DND-41 (cell line): ENCODE results near the gene IL1R2.

ENCODE experiments used
- ATAC-seq: fragments of 200-7000 bp; cut with Tn5 transposase; 3 replicates; pipeline ENCODE4 v1.9.1; 2021; ENCODE audit warnings: low read depth; ENCODE audit not compliant: insufficient read depth
- DNase-seq: peaks from one replicate; pipeline ENCODE4 v3.0.0-alpha.2; 2020
- H2AFZ ChIP-seq: 2 replicates; pipeline ENCODE4 v1.6.0; 2012; ENCODE audit warnings: low read depth, low read length
- H3K27ac ChIP-seq: 2 replicates; pipeline ENCODE4 v1.5.1; 2012; ENCODE audit warnings: low read length, inconsistent platforms
- H3K27me3 ChIP-seq: fragments of 200-600 bp; sonication (generic); 2 replicates; pipeline ENCODE4 v1.6.0; 2012; ENCODE audit warnings: low read length, mild to moderate bottlenecking, inconsistent platforms; ENCODE audit not compliant: insufficient read depth, poor library complexity
- H3K36me3 ChIP-seq: 2 replicates; pipeline ENCODE4 v1.5.1; 2012; ENCODE audit warnings: low read length, inconsistent platforms; ENCODE audit not compliant: insufficient read depth
- H3K4me1 ChIP-seq: 2 replicates; pipeline ENCODE4 v1.5.1; 2012; ENCODE audit warnings: mild to moderate bottlenecking, low read length; ENCODE audit not compliant: insufficient read depth
- H3K4me2 ChIP-seq: 2 replicates; pipeline ENCODE4 v1.6.0; 2012; ENCODE audit warnings: mild to moderate bottlenecking, moderate library complexity, low read length, inconsistent platforms; ENCODE audit not compliant: insufficient read depth
- H3K4me3 ChIP-seq, 2 experiments: fragments of 200-600 bp in 1 of 2; shearing (Covaris generic) in 1 of 2; 2 replicates each; pipeline ENCODE4 v1.5.1; 2012 to 2016; ENCODE audit warnings: inconsistent platforms in 2 of 2, low read length in 2 of 2, mild to moderate bottlenecking in 2 of 2, low read depth in 1 of 2, moderate library complexity in 1 of 2
- H3K79me2 ChIP-seq: 2 replicates; pipeline ENCODE4 v1.6.0; 2012; ENCODE audit warnings: low read length, inconsistent platforms; ENCODE audit not compliant: insufficient read depth
- H3K9ac ChIP-seq: 2 replicates; pipeline ENCODE4 v1.6.0; 2012; ENCODE audit warnings: low read depth, mild to moderate bottlenecking, inconsistent platforms, low read length, moderate library complexity
- H3K9me3 ChIP-seq: 2 replicates; pipeline ENCODE4 v1.5.1; 2012; ENCODE audit warnings: low read length, moderate library complexity, mild to moderate bottlenecking, inconsistent platforms; ENCODE audit not compliant: insufficient read depth, severe bottlenecking
- H4K20me1 ChIP-seq: 2 replicates; pipeline ENCODE4 v1.6.0; 2012; ENCODE audit warnings: low read length; ENCODE audit not compliant: insufficient read depth
- EZH2 ChIP-seq: IDR thresholded peaks from 3 replicates; pipeline ENCODE4 v1.6.1; 2012; ENCODE audit warnings: borderline replicate concordance, low read depth, mild to moderate bottlenecking, moderate library complexity, low read length, inconsistent platforms; ENCODE audit not compliant: severe bottlenecking
- TF ChIP-seq, protein P1 (sequence below): IDR thresholded peaks from 2 replicates; pipeline ENCODE4 v1.5.1; 2012; ENCODE audit warnings: borderline replicate concordance, low read length, moderate library complexity, mild to moderate bottlenecking; ENCODE audit not compliant: poor library complexity, severe bottlenecking; ENCODE audit errors: extremely low read depth

Gene IL1R2

DNA sequence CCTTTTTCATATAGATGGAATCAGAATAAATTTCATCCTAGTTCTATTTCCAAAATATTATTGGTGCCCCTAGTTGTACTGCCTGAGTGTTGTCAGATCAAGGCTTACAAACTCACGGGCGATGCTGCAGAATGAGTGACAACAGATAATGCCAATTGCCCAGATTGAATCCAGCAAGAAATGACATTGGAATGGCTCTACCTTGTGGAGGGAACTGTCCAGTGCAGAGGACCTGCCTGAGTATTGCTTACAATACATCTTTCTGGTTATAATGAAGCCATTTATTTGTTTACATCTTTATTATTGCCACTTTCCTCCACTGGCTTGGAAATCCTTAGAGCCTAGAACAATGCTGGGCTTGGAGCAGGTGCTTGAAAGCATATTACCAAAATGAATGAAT is 7.8 kb upstream of the IL1R2 start:
- Histone ChIP-seq H3K9ac (no peak overlapping the region), H3K79me2 (no peaks in the 10 kb centered on the region), H3K4me1 (peaks cover 11% of the 10 kb centered on the region), H3K27ac (no peak overlapping the region), H2AFZ (no peak overlapping the region), H3K4me2 (no peak overlapping the region), H3K36me3 (no peaks in the 10 kb centered on the region), H4K20me1 (no peaks in the 10 kb centered on the region), H3K27me3 (peaks cover 5% of the 10 kb centered on the region), H3K9me3 (no peaks in the 10 kb centered on the region), H3K4me3 (no peak overlapping the region)
- TF ChIP-seq EZH2 = no peak
- TF ChIP-seq, protein P1, sequence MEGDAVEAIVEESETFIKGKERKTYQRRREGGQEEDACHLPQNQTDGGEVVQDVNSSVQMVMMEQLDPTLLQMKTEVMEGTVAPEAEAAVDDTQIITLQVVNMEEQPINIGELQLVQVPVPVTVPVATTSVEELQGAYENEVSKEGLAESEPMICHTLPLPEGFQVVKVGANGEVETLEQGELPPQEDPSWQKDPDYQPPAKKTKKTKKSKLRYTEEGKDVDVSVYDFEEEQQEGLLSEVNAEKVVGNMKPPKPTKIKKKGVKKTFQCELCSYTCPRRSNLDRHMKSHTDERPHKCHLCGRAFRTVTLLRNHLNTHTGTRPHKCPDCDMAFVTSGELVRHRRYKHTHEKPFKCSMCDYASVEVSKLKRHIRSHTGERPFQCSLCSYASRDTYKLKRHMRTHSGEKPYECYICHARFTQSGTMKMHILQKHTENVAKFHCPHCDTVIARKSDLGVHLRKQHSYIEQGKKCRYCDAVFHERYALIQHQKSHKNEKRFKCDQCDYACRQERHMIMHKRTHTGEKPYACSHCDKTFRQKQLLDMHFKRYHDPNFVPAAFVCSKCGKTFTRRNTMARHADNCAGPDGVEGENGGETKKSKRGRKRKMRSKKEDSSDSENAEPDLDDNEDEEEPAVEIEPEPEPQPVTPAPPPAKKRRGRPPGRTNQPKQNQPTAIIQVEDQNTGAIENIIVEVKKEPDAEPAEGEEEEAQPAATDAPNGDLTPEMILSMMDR = peak; percentile 35
- DNase-seq = no peak
- no peak for ATAC-seq

DNA sequence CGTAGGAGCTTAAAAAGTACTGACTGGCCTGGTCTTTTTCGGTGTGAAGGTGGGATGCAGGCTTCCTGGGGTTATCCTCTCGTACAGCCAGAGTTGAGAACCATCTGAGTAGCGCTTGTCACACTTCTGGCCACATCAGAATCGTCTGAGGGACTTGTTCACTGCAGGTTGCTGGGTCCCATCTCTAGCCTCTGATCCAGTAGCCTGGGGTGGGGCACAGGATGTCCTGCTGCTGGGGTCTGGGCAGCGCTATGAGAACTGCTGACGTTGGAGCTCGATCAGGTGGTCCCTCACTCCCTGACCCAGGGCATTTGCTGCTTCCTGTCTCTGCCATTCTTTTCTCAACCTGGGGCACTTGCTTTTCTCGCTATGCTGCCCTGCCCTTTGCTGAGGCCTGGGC is 7.1 kb upstream of the IL1R2 start:
- no peak overlapping the region for H2AFZ ChIP-seq
- no peak overlapping the region for H3K27ac ChIP-seq
- H4K20me1 ChIP-seq = no peaks in the 10 kb centered on the region
- peaks cover 5% of the 10 kb centered on the region for H3K27me3 ChIP-seq
- no peak overlapping the region for H3K4me2 ChIP-seq
- H3K79me2 ChIP-seq = no peaks in the 10 kb centered on the region
- H3K36me3 ChIP-seq = no peaks in the 10 kb centered on the region
- no peak overlapping the region for H3K9ac ChIP-seq
- TF ChIP-seq, protein P1 = no peak
- TF ChIP-seq EZH2 = no peak
- ATAC-seq = no peak
- H3K4me3 ChIP-seq = no peak overlapping the region
- no peaks in the 10 kb centered on the region for H3K9me3 ChIP-seq
- H3K4me1 ChIP-seq = peaks cover 11% of the 10 kb centered on the region
- no peak for DNase-seq

DNA sequence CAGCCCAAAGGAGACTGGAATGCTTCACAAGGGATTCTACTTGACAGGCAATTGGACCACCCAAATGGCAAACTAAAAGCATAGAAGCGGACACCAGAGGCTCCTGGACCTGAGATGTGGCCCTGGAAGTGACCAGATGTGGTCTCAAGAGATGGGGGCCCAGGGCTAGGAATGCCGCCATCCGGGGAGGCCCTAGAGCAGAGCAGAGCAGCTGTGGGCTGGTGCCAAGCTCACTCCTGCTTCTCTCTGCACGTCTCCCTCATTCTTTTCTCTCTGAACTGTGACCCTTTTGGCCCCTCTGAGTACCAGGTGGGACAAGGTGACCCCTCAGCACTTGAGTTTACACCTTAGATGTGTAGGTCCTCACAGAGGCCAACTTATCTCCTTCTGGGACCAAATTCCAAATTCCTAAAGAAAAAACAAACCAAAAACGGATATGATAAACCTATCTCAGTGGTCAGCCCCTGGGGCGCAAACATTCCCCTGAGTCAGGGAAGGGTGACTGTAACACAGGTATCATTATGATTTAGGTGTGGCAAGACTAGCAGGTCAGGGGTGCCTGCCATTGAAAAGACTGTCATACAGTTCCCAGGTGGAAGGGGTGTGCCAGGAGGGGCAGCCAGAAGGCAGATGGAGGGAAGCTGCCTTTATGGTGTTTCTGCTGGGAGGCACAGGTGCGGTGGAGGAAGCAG is 6.5 kb upstream of the IL1R2 start:
- Histone ChIP-seq H3K79me2 (no peaks in the 10 kb centered on the region), H3K4me3 (no peak overlapping the region), H3K9ac (no peak overlapping the region), H3K4me2 (no peak overlapping the region), H3K9me3 (no peaks in the 10 kb centered on the region), H3K27ac (no peak overlapping the region), H3K27me3 (peaks cover 10% of the 10 kb centered on the region), H2AFZ (no peak overlapping the region), H4K20me1 (no peaks in the 10 kb centered on the region), H3K4me1 (peaks cover 11% of the 10 kb centered on the region), H3K36me3 (no peaks in the 10 kb centered on the region)
- ATAC-seq (no peak), DNase-seq (no peak)
- TF ChIP-seq, protein P1 = no peak
- no peak for TF ChIP-seq EZH2
